Mesenchymal stem cell (in vitro differentiated cells and primary cell): ENCODE measurements around the gene IZUMO3. TPM values are rescaled to one million over a fixed set of nuclear protein-coding genes. Genes with fewer than 3 reads are reported as not detected.

Experiments used
- DNase-seq: peaks from one replicate; pipeline ENCODE4 v3.0.0-alpha.2; 2013
- H2AFZ ChIP-seq: one replicate; pipeline ENCODE4 v1.6.1; 2013; ENCODE audit warnings: low read depth, mild to moderate bottlenecking, control low read depth, inconsistent platforms, low read length, moderate library complexity
- H2AK5ac ChIP-seq: 2 replicates; pipeline ENCODE4 v1.6.1; 2013; ENCODE audit warnings: low read length, moderate library complexity, mild to moderate bottlenecking, inconsistent platforms; ENCODE audit not compliant: severe bottlenecking
- H2BK120ac ChIP-seq: one replicate; pipeline ENCODE4 v1.6.1; 2013; ENCODE audit warnings: low read depth, mild to moderate bottlenecking, inconsistent platforms, low read length, moderate library complexity
- H2BK12ac ChIP-seq, 2 experiments: one replicate each; pipeline ENCODE4 v1.6.1; 2013; ENCODE audit warnings: inconsistent platforms in 2 of 2, low read length in 2 of 2, mild to moderate bottlenecking in 2 of 2, moderate library complexity in 2 of 2, control low read depth in 1 of 2
- H2BK15ac ChIP-seq: one replicate; pipeline ENCODE4 v1.6.1; 2013; ENCODE audit warnings: mild to moderate bottlenecking, low read depth, inconsistent platforms; ENCODE audit not compliant: poor library complexity, severe bottlenecking
- H2BK5ac ChIP-seq: 2 replicates; pipeline ENCODE4 v1.6.1; 2013; ENCODE audit warnings: low read depth, mild to moderate bottlenecking, low read length, control low read depth, inconsistent platforms; ENCODE audit not compliant: poor library complexity, severe bottlenecking
- H3K14ac ChIP-seq, 2 experiments: one replicate each; pipeline ENCODE4 v1.6.1; 2013; ENCODE audit warnings: inconsistent platforms in 2 of 2, low read length in 2 of 2, control low read depth in 1 of 2, mild to moderate bottlenecking in 1 of 2, moderate library complexity in 1 of 2
- H3K18ac ChIP-seq, 2 experiments: one replicate each; pipeline ENCODE4 v1.6.1; 2013; ENCODE audit warnings: inconsistent platforms in 2 of 2, low read length in 2 of 2, control low read depth in 1 of 2, low read depth in 1 of 2, mild to moderate bottlenecking in 1 of 2
- H3K23ac ChIP-seq, 2 experiments: one replicate each; pipeline ENCODE4 v1.6.1; 2013; ENCODE audit warnings: inconsistent platforms in 2 of 2, low read length in 2 of 2, mild to moderate bottlenecking in 2 of 2, moderate library complexity in 2 of 2, control low read depth in 1 of 2
- H3K27ac ChIP-seq: 2 replicates; pipeline ENCODE4 v1.5.1; 2013; ENCODE audit warnings: mild to moderate bottlenecking, moderate library complexity, low read length, control low read depth, inconsistent platforms; ENCODE audit not compliant: poor library complexity, severe bottlenecking
- H3K27me3 ChIP-seq, 2 experiments: 2 replicates each; pipeline versions ENCODE4 v1.6.1 to v1.7.0; 2013; ENCODE audit warnings: low read length in 2 of 2, mild to moderate bottlenecking in 2 of 2, moderate library complexity in 2 of 2, control low read depth in 1 of 2, inconsistent platforms in 1 of 2; ENCODE audit not compliant: control insufficient read depth in 1 of 2, insufficient read depth in 1 of 2
- H3K36me3 ChIP-seq, 2 experiments: 2 replicates each; pipeline versions ENCODE4 v1.6.1 to v1.7.0; 2013; ENCODE audit warnings: low read length in 2 of 2, control low read depth in 1 of 2, inconsistent platforms in 1 of 2, low read depth in 1 of 2, mild to moderate bottlenecking in 1 of 2; ENCODE audit not compliant: insufficient read depth in 2 of 2, control insufficient read depth in 1 of 2
- H3K4ac ChIP-seq, 2 experiments: one replicate each; pipeline ENCODE4 v1.6.1; 2013; ENCODE audit warnings: inconsistent platforms in 2 of 2, low read length in 2 of 2, mild to moderate bottlenecking in 2 of 2, moderate library complexity in 2 of 2, control low read depth in 1 of 2, low read depth in 1 of 2
- H3K4me1 ChIP-seq: 2 replicates; pipeline ENCODE4 v1.6.1; 2013; ENCODE audit warnings: low read depth, low read length, control low read depth; ENCODE audit not compliant: control insufficient read depth, insufficient read depth
- H3K4me2 ChIP-seq: 2 replicates; pipeline ENCODE4 v1.6.1; 2013; ENCODE audit warnings: low read length, mild to moderate bottlenecking, inconsistent platforms; ENCODE audit not compliant: poor library complexity, severe bottlenecking
- H3K4me3 ChIP-seq, 2 experiments: 2 replicates each; pipeline versions ENCODE4 v1.5.1 to v1.7.0; 2013; ENCODE audit warnings: low read length in 2 of 2, mild to moderate bottlenecking in 2 of 2, control low read depth in 1 of 2, low read depth in 1 of 2; ENCODE audit not compliant: insufficient read depth in 1 of 2
- H3K79me1 ChIP-seq: replicated peaks from 2 replicates; pipeline ENCODE4 v1.6.1; 2013; ENCODE audit warnings: mild to moderate bottlenecking, control low read depth, low read length, inconsistent platforms; ENCODE audit not compliant: poor library complexity, severe bottlenecking
- H3K9ac ChIP-seq: 2 replicates; pipeline ENCODE4 v1.7.0; 2013; ENCODE audit warnings: mild to moderate bottlenecking, low read length, moderate library complexity
- H3K9me3 ChIP-seq: 2 replicates; pipeline ENCODE4 v1.7.0; 2013; ENCODE audit warnings: mild to moderate bottlenecking, low read length; ENCODE audit not compliant: control insufficient read depth
- H4K8ac ChIP-seq: one replicate; pipeline ENCODE4 v1.6.1; 2013; ENCODE audit warnings: inconsistent platforms, mild to moderate bottlenecking, low read length, moderate library complexity
- H4K91ac ChIP-seq: one replicate; pipeline ENCODE4 v1.6.1; 2013; ENCODE audit warnings: mild to moderate bottlenecking, low read length, inconsistent platforms
- WGBS: methylation state at CpG from one replicate; pipeline ENCODE4 v1.1.7; 2013; ENCODE audit warnings: mixed read lengths; 5-methylcytosine and 5-hydroxymethylcytosine counted together
- polyA plus RNA-seq, 2 experiments: library from polyadenylated mRNA; stranded (reverse); fragments of 200-250 nt; gene quantifications; one replicate each; pipeline ENCODE4 v1.2.3, GENCODE V29; 2013

IZUMO3 gene
- not detected for polyA plus RNA-seq (2013, experiment 1 of 2)
- not detected for polyA plus RNA-seq (2013, experiment 2 of 2)

GRCh38 chr9:24545847-24546522 is at the start of gene IZUMO3:
Gene IZUMO3 (minus strand): TSS chr9:24545897. CDS start chr9:24545649, 248 bp downstream.
- H4K8ac ChIP-seq: no peak within 1 kb of the TSS
- no peak within 1 kb of the TSS for H4K91ac ChIP-seq
- WGBS: 90% methylated on average over 3 of the region's 3 CpGs
- H3K4ac ChIP-seq: no peak within 1 kb of the TSS
- H2AFZ ChIP-seq: no peak within 1 kb of the TSS
- no peak within 1 kb of the TSS for H2BK5ac ChIP-seq
- no peak within 1 kb of the TSS for H3K14ac ChIP-seq
- no peaks in the 10 kb centered on the region for H3K4me1 ChIP-seq
- no peak within 1 kb of the TSS for H3K4me3 ChIP-seq
- H3K9ac ChIP-seq: no peak within 1 kb of the TSS
- DNase-seq: no peak
- H3K27me3 ChIP-seq: no peaks in the 10 kb centered on the region
- no peak within 1 kb of the TSS for H3K18ac ChIP-seq
- no peaks in the 10 kb centered on the region for H3K36me3 ChIP-seq
- H3K4me2 ChIP-seq: no peak within 1 kb of the TSS
- no peak within 1 kb of the TSS for H2BK120ac ChIP-seq
- H2AK5ac ChIP-seq: no peak within 1 kb of the TSS
- H2BK15ac ChIP-seq: no peak within 1 kb of the TSS
- H3K9me3 ChIP-seq: peaks cover 5% of the 10 kb centered on the region
- no peak within 1 kb of the TSS for H3K27ac ChIP-seq
- no peak within 1 kb of the TSS for H3K23ac ChIP-seq
- H3K79me1 ChIP-seq: no peaks in the 10 kb centered on the region
- H2BK12ac ChIP-seq: no peak within 1 kb of the TSS

GRCh38 chr9:24594234-24594850 is 48.6 kb upstream of the IZUMO3 start:
- H3K36me3 ChIP-seq: no peaks in the 10 kb centered on the region
- 84% methylated on average over 8 of the region's 8 CpGs for WGBS

GRCh38 chr9:24590432-24590831 is 44.7 kb upstream of the IZUMO3 start:
- Histone ChIP-seq H3K27me3 (no peaks in the 10 kb centered on the region), H3K18ac (no peak overlapping the region), H2BK15ac (no peak overlapping the region), H3K14ac (no peak overlapping the region), H3K4ac (no peak overlapping the region), H3K9me3 (peaks cover 20% of the 10 kb centered on the region), H3K9ac (no peak overlapping the region), H4K8ac (no peak overlapping the region), H4K91ac (no peak overlapping the region), H3K4me1 (no peaks in the 10 kb centered on the region), H2BK12ac (no peak overlapping the region), H3K23ac (no peak overlapping the region), H2AFZ (no peak overlapping the region), H3K4me2 (no peak overlapping the region), H3K4me3 (no peak overlapping the region), H3K79me1 (no peaks in the 10 kb centered on the region), H3K27ac (no peak overlapping the region), H3K36me3 (no peaks in the 10 kb centered on the region), H2BK120ac (no peak overlapping the region), H2AK5ac (no peak overlapping the region), H2BK5ac (no peak overlapping the region)
- no CpG with 5 or more reads among the region's 1 CpG for WGBS
- DNase-seq: no peak

More at GRCh38 chr9:24594234-24594850, 48.6 kb upstream of the IZUMO3 start:
- Histone ChIP-seq H3K23ac (no peak overlapping the region), H3K14ac (no peak overlapping the region), H4K8ac (no peak overlapping the region), H2AFZ (no peak overlapping the region), H3K9ac (no peak overlapping the region), H2BK12ac (no peak overlapping the region), H3K4me1 (no peaks in the 10 kb centered on the region), H3K27ac (no peak overlapping the region), H4K91ac (no peak overlapping the region), H2AK5ac (no peak overlapping the region), H3K4me3 (no peak overlapping the region), H3K4me2 (no peak overlapping the region), H2BK5ac (no peak overlapping the region), H3K9me3 (peaks cover 3% of the 10 kb centered on the region), H2BK15ac (no peak overlapping the region), H2BK120ac (no peak overlapping the region), H3K27me3 (no peaks in the 10 kb centered on the region), H3K18ac (no peak overlapping the region), H3K4ac (no peak overlapping the region), H3K79me1 (no peaks in the 10 kb centered on the region)
- no peak for DNase-seq

- H3K27me3 ChIP-seq: no peaks in the 10 kb centered on the region
- no peak overlapping the region for H2BK5ac ChIP-seq
- no peak overlapping the region for H2BK12ac ChIP-seq
- H3K14ac ChIP-seq: no peak overlapping the region
- no peak overlapping the region for H3K9ac ChIP-seq
- H3K18ac ChIP-seq: no peak overlapping the region
- H2AK5ac ChIP-seq: no peak overlapping the region
- H3K4me3 ChIP-seq: no peak overlapping the region
- H3K9me3 ChIP-seq: peaks cover 29% of the 10 kb centered on the region
- no peak overlapping the region for H2BK15ac ChIP-seq
- H3K23ac ChIP-seq: no peak overlapping the region
- no peaks in the 10 kb centered on the region for H3K36me3 ChIP-seq
- no peak overlapping the region for H4K91ac ChIP-seq
- H3K4me1 ChIP-seq: no peaks in the 10 kb centered on the region
- no peak for DNase-seq
- H2BK120ac ChIP-seq: no peak overlapping the region
- WGBS: 50% methylated on average over 1 of the region's 2 CpGs
- no peak overlapping the region for H3K27ac ChIP-seq
- no peak overlapping the region for H3K4ac ChIP-seq
- no peak overlapping the region for H2AFZ ChIP-seq
- H3K79me1 ChIP-seq: no peaks in the 10 kb centered on the region
- no peak overlapping the region for H3K4me2 ChIP-seq
- H4K8ac ChIP-seq: no peak overlapping the region
Observed at GRCh38 chr9:24587883-24588282, 42.2 kb upstream of the IZUMO3 start.
